NCI-H69 (cell line): ENCODE measurements around the gene PNKD.

Experiments used
- DNase-seq: peaks from one replicate; lab custom pipeline; 2025; lab: John Stamatoyannopoulos, UW

PNKD gene

DNA sequence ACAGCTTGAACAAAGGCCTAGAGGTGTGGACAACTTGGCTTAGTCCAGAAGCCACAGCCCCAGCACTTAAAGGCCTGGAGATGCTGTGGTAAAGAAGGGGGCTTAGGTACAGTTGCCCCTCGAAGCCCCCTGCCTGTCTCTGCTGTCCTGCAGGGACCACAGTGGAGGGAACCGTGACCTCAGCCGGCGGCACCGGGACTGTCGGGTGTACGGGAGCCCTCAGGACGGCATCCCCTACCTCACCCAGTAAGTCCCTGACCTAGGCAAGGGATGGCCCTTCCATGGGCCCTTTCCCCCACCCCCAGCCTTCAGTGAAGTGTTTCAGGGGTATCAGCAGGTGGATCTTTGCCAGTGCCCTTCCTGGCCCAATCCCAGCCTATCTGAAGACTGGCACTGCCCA is 71.1 kb downstream of the PNKD start:
- DNase-seq, result no peak

DNA sequence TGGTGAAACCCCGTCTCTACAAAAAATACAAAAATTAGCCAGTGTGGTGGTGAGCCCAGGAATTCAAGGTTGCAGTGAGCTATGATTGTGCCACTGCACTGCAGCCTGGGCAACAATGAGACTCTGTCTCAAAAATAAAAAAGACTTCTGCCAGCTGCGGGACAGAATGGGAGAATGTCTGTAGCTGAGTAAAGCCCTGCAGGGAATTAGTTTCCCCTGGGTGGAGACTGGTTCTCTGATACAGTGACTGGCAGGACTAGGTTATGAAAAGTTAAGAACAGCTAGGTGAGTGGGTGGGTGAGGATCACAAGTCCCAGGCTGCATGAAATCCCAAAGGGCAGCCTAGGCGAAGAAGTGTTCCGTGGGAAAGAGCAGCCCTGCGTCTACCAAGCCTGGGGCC is 72.5 kb downstream of the PNKD start:
- no peak for DNase-seq

DNA sequence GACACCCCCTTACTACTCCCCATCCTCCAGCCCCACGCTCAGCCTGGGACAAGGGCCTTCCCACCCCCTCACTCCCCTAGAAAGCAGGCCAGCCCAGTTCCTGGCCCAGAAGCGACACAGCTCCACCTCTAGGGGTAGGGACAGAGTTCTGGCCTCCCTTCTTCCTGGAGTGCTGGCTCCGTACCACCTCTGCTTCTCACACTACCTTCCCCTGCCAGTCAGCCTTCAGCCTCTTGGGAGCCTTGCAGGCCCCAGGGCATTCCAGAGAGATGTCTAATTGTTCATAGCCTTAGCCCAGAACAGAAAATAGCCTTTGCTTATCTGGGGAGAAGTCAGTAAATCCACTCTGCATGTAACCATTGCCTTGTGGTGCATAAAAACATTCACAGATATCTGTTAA is 73.3 kb downstream of the PNKD start:
- DNase-seq, result no peak

DNA sequence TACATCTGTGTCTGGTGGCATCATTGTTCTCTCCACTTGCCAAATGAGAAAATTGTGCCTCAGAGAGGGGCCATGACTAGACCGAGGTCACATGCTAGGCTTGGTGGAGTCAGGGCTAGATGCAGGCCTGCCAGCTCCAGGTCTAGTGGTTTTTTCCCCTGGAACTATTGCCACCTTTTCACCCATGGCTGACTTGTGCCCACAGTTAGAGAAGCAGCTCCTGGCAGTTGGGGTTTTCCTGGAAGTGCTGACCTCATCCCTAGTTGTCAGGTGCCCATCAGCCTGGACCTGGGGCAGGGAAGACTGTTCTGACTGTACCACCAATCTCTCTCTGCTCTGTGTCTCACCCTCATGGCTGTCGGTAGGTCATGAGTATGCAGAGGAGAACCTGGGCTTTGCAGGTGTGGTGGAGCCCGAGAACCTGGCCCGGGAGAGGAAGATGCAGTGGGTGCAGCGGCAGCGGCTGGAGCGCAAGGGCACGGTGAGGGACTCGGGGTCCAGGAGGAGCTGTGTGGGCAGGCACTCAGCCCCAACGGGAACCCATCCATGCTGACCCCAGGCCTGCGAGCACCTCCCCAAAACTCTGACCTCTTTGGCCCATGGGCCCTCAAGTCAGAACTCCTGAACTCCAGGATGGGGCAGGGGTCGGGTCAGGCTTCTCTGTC is 73.9 kb downstream of the PNKD start:
- no peak for DNase-seq

GRCh38 chr2:218344755-218345417 is 74.6 kb downstream of the PNKD start:
- DNase-seq, result no peak

- DNase-seq, result peak; percentile 64
These were observed 75.3 kb downstream of the PNKD start for GRCh38 chr2:218345491-218346236.

DNA sequence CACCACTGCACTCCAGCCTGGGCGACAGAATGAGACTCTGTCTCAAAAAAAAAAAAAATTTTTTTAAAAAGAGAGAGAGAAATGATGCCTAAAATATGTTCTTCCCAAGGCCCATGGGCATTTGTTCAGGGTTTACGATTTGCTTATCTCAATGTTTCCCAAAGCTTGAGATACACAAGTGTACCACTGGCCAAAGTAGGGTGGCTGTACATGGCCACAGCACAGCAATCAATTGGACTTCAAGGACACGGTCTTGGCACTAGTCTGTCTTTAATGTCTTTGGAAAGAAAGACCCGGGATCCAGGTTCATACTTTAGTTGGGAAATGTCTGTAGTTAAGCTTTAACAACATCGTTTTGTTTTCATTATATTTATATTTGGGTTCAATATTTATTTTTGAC is 76.9 kb downstream of the PNKD start:
- DNase-seq, result no peak

- no peak for DNase-seq
These were observed 83.7 kb downstream of the PNKD start for GRCh38 chr2:218354045-218354444.

GRCh38 chr2:218354850-218355443 is 84.6 kb downstream of the PNKD start:
- DNase-seq, result no peak

GRCh38 chr2:218357236-218358177 is 87.2 kb downstream of the PNKD start:
- peak; percentile 4 for DNase-seq

GRCh38 chr2:218360453-218360852 is 90.1 kb downstream of the PNKD start:
- DNase-seq, result no peak

DNA sequence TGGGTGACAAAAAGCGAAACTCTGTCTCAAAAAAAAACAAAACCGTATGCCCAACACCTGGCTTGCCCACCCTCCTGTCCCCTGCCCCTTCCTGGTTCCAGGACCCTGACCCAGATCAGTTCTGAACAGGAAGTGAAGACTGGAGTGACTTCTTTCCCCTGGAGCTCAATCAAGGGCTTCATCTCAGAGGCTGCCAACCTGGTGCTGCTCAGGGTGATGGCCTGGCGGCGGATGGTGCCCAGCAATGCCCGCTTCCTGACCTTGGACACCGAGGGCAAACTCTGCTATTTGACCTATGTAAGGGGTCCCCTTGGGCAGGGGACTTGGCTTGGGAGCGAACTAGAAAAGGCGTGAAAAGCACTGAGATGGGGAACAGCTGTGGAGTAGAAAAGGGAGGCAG is 92.3 kb downstream of the PNKD start:
- no peak for DNase-seq

DNA sequence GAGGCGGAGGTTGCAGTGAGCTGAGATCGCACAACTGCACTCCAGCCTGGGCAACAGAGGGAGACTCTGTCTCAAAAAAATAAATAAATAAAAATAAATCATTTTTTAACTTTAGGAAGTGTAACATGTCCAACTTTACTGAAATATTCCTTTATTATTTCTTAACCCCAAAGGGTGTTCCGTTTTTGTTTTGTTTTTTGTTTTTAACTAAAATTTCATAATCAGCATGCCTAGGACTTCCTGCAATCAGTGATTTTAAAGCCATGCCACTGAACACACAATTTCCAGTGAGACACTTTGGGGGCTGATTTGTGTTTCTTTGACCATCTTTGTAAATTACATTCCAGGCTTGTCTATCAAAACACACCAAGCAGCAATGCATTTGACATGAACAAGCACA is 93.4 kb downstream of the PNKD start:
- DNase-seq, result no peak

GRCh38 chr2:218364196-218364595 is 93.9 kb downstream of the PNKD start:
- no peak for DNase-seq

DNA sequence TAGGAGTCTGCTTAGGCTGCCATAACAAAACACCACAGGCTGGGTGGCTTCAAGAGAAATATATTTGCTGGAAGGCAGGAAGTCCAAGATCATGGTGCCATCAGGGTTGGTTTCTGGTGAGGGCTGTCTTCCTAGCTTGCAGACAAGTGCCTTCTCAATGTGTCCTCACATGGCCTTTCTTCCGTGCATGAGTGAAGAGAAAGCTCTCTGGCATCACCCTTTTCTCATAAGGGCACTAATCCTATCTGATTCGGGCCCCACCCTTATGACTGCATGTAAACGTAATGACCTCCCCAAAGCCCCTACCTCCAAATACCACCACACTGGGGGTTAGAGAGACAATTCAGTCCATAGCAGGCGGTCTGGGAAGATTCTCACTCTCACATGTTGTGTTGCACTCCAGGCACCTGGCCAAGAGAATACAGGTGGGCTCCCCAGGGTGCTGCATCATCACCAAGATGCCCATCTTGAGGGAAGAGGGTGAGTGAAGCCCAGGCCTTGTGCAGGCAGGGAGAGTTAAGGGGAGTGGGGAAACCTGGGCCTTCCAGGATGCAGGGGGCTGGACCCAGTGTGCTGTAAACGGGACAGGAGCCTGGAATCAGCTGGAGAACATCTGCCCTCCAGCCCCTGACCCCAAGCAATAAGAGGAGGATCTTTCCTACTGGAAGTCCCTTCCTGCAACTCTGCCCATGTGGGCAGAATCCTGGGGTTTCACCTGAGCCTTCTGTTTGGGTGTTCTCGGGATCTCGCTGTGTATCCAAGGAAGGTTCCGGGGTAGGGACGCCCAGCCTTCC is 96.5 kb downstream of the PNKD start:
- DNase-seq, result no peak

GRCh38 chr2:218367415-218368149 is 97.3 kb downstream of the PNKD start:
- DNase-seq, result peak; percentile 51

- no peak for DNase-seq
These were observed 97.8 kb downstream of the PNKD start for GRCh38 chr2:218368150-218368528.

DNA sequence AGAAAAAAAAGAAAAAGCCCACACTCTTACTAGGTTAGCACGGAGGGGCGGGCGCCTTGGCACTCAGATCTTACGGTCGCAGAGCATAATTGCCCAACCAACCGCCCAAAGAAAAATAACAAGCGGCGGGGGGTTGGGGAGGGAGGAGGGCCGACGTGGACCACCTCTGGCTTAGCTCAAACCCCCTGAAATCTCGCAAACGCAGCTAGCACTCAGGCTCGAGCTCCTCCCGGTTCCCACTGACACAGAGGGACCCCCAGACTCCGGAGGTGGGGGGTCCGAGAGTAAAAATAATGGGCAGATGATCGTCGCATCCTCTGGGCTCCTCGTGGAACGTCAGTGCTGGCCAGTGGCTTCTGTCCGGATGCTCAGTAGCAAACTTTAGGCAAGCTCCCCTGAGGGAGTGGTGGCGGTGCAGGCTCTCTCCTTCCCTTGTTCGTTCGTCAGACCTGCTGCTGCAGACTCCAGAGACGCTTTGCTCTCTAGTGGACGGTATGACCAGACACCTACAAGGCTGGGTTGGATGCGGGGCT is 98.4 kb downstream of the PNKD start:
- DNase-seq, result peak; percentile 61

DNA sequence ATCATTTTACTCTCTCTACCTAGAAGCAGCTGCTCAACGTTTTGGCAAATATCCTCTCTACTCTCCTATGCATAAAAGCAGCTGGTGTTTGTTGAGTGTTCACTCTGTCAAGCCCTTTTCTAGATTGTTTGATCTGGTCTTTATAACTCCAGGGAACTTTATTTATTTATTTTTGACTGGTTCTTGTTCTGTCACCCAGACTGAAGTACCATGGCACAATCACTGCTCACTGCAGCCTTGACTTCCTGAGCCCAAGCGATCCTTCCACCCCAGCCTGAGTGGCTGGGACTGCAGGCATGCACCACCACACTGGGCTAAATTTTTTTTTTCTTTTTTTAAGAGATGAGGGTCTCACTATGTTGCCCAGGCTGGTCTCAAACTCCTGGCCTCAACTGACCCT is 99.0 kb downstream of the PNKD start:
- peak; percentile 21 for DNase-seq
